GM18499 (cell line): ENCODE measurements around the gene PLA2G2C.

Source experiments
- ATAC-seq: cut with Tn5 transposase; IDR thresholded peaks from one replicate; pipeline ENCODE4 v1.9.1; 2021; ENCODE audit warnings: moderate number of reproducible peaks; ENCODE audit not compliant: insufficient read depth, unreplicated experiment

Gene PLA2G2C

GRCh38 chr1:20164694-20165202, 21.6 kb downstream of the PLA2G2C start:
- no peak for ATAC-seq

- no peak for ATAC-seq
Measured at GRCh38 chr1:20160034-20160433, 26.3 kb downstream of the PLA2G2C start.

GRCh38 chr1:20158358-20159070, 27.8 kb downstream of the PLA2G2C start:
- no peak for ATAC-seq

GRCh38 chr1:20154301-20154831, 32.0 kb downstream of the PLA2G2C start:
- no peak for ATAC-seq

GRCh38 chr1:20153000-20153418, 33.3 kb downstream of the PLA2G2C start:
- no peak for ATAC-seq

GRCh38 chr1:20152599-20152930, 33.8 kb downstream of the PLA2G2C start:
- ATAC-seq = no peak

GRCh38 chr1:20151906-20152598, 34.3 kb downstream of the PLA2G2C start:
- ATAC-seq = no peak

GRCh38 chr1:20150969-20151368, 35.3 kb downstream of the PLA2G2C start:
- ATAC-seq = no peak

GRCh38 chr1:20150326-20150705, 36.0 kb downstream of the PLA2G2C start:
- no peak for ATAC-seq

GRCh38 chr1:20149601-20150325, 36.6 kb downstream of the PLA2G2C start:
- no peak for ATAC-seq

GRCh38 chr1:20148571-20149500, 37.5 kb downstream of the PLA2G2C start:
- no peak for ATAC-seq

- ATAC-seq = no peak
Measured at GRCh38 chr1:20147846-20148570, 38.3 kb downstream of the PLA2G2C start.

GRCh38 chr1:20143734-20144565, 42.4 kb downstream of the PLA2G2C start:
- no peak for ATAC-seq

GRCh38 chr1:20143318-20143717, 43.0 kb downstream of the PLA2G2C start:
- ATAC-seq = no peak

GRCh38 chr1:20142001-20142710, 44.2 kb downstream of the PLA2G2C start:
- no peak for ATAC-seq

GRCh38 chr1:20141466-20141865, 44.9 kb downstream of the PLA2G2C start:
- no peak for ATAC-seq

- ATAC-seq = no peak
Measured at GRCh38 chr1:20141001-20141400, 45.3 kb downstream of the PLA2G2C start.
